Measurements from ENCODE around the gene KCNK16. TPM values are rescaled to one million over a fixed set of nuclear protein-coding genes. Genes with fewer than 3 reads are reported as not detected.

Gene KCNK16
- total and polyA plus RNA-seq, 2 of the 13 experiments (the other 11 are each of a cell fraction or from before 2014, with no cell fraction given) = not detected

DNA sequence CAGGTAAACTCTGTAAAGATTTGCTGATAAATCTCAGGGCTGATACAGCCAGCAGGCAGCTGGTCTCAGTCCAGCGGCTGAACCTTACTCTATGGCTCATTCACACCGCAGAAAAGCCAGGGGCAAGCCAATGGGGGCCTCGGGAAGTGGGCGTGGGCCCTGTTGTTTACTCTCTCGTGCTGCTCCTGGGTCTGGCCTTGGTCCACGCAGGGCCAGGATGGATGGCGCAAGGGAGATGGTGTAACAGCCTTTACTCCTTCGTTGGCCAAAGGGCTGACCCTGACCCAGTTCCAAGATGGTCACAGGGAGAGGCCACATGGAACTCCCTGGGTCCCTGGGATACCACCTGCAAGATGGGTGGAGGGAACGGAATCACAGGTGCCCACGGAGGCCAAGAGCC lies 24.4 kb downstream of the KCNK16 start (continued):
- TF ChIP-seq, protein P1, sequence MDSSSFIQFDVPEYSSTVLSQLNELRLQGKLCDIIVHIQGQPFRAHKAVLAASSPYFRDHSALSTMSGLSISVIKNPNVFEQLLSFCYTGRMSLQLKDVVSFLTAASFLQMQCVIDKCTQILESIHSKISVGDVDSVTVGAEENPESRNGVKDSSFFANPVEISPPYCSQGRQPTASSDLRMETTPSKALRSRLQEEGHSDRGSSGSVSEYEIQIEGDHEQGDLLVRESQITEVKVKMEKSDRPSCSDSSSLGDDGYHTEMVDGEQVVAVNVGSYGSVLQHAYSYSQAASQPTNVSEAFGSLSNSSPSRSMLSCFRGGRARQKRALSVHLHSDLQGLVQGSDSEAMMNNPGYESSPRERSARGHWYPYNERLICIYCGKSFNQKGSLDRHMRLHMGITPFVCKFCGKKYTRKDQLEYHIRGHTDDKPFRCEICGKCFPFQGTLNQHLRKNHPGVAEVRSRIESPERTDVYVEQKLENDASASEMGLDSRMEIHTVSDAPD (CRISPR knock-in tag; IDR thresholded peaks at IDR 0.05) = no peak
- TF ChIP-seq, protein P2, sequence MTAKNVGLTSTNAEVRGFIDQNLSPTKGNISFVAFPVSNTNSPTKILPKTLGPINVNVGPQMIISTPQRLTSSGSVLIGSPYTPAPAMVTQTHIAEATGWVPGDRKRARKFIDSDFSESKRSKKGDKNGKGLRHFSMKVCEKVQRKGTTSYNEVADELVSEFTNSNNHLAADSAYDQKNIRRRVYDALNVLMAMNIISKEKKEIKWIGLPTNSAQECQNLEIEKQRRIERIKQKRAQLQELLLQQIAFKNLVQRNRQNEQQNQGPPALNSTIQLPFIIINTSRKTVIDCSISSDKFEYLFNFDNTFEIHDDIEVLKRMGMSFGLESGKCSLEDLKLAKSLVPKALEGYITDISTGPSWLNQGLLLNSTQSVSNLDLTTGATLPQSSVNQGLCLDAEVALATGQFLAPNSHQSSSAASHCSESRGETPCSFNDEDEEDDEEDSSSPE (CRISPR knock-in tag; IDR thresholded peaks at IDR 0.05) = no peak
- TF ChIP-seq, protein P3, sequence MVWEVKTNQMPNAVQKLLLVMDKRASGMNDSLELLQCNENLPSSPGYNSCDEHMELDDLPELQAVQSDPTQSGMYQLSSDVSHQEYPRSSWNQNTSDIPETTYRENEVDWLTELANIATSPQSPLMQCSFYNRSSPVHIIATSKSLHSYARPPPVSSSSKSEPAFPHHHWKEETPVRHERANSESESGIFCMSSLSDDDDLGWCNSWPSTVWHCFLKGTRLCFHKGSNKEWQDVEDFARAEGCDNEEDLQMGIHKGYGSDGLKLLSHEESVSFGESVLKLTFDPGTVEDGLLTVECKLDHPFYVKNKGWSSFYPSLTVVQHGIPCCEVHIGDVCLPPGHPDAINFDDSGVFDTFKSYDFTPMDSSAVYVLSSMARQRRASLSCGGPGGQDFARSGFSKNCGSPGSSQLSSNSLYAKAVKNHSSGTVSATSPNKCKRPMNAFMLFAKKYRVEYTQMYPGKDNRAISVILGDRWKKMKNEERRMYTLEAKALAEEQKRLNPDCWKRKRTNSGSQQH (CRISPR knock-in tag; IDR thresholded peaks at IDR 0.05; ENCODE audit: low read depth) = no peak
- TF ChIP-seq, protein P4, sequence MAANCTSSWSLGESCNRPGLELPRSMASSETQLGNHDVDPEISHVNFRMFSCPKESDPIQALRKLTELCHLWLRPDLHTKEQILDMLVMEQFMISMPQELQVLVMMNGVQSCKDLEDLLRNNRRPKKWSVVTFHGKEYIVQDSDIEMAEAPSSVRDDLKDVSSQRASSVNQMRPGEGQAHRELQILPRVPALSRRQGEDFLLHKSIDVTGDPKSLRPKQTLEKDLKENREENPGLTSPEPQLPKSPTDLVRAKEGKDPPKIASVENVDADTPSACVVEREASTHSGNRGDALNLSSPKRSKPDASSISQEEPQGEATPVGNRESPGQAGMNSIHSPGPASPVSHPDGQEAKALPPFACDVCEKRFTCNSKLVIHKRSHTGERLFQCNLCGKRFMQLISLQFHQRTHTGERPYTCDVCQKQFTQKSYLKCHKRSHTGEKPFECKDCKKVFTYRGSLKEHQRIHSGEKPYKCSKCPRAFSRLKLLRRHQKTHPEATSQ (CRISPR knock-in tag; IDR thresholded peaks at IDR 0.05; ENCODE audit: borderline replicate concordance) = no peak
- TF ChIP-seq FOXO1 (CRISPR knock-in tag; IDR thresholded peaks at IDR 0.05) = peak; percentile 71; the same call in 1 of the 2 replicates
- TF ChIP-seq ARNT2 (CRISPR knock-in tag; IDR thresholded peaks at IDR 0.05; ENCODE audit: low read depth) = no peak
- no peak for TF ChIP-seq SRY (CRISPR knock-in tag; IDR thresholded peaks at IDR 0.05)
- TF ChIP-seq ZNF543 (CRISPR knock-in tag; IDR thresholded peaks at IDR 0.05) = no peak
- TF ChIP-seq, protein P5, sequence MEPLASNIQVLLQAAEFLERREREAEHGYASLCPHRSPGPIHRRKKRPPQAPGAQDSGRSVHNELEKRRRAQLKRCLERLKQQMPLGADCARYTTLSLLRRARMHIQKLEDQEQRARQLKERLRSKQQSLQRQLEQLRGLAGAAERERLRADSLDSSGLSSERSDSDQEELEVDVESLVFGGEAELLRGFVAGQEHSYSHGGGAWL (CRISPR knock-in tag; IDR thresholded peaks at IDR 0.05) = no peak
- TF ChIP-seq JUN (CRISPR knock-in tag; IDR thresholded peaks at IDR 0.05) = no peak
- TF ChIP-seq SP5 (CRISPR knock-in tag; IDR thresholded peaks at IDR 0.05; ENCODE audit: borderline replicate concordance, low read depth) = peak; percentile 70
- TF ChIP-seq, protein P6, sequence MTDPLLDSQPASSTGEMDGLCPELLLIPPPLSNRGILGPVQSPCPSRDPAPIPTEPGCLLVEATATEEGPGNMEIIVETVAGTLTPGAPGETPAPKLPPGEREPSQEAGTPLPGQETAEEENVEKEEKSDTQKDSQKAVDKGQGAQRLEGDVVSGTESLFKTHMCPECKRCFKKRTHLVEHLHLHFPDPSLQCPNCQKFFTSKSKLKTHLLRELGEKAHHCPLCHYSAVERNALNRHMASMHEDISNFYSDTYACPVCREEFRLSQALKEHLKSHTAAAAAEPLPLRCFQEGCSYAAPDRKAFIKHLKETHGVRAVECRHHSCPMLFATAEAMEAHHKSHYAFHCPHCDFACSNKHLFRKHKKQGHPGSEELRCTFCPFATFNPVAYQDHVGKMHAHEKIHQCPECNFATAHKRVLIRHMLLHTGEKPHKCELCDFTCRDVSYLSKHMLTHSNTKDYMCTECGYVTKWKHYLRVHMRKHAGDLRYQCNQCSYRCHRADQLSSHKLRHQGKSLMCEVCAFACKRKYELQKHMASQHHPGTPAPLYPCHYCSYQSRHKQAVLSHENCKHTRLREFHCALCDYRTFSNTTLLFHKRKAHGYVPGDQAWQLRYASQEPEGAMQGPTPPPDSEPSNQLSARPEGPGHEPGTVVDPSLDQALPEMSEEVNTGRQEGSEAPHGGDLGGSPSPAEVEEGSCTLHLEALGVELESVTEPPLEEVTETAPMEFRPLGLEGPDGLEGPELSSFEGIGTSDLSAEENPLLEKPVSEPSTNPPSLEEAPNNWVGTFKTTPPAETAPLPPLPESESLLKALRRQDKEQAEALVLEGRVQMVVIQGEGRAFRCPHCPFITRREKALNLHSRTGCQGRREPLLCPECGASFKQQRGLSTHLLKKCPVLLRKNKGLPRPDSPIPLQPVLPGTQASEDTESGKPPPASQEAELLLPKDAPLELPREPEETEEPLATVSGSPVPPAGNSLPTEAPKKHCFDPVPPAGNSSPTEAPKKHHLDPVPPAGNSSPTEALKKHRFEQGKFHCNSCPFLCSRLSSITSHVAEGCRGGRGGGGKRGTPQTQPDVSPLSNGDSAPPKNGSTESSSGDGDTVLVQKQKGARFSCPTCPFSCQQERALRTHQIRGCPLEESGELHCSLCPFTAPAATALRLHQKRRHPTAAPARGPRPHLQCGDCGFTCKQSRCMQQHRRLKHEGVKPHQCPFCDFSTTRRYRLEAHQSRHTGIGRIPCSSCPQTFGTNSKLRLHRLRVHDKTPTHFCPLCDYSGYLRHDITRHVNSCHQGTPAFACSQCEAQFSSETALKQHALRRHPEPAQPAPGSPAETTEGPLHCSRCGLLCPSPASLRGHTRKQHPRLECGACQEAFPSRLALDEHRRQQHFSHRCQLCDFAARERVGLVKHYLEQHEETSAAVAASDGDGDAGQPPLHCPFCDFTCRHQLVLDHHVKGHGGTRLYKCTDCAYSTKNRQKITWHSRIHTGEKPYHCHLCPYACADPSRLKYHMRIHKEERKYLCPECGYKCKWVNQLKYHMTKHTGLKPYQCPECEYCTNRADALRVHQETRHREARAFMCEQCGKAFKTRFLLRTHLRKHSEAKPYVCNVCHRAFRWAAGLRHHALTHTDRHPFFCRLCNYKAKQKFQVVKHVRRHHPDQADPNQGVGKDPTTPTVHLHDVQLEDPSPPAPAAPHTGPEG (CRISPR knock-in tag; IDR thresholded peaks at IDR 0.05) = no peak
- TF ChIP-seq, protein P7, sequence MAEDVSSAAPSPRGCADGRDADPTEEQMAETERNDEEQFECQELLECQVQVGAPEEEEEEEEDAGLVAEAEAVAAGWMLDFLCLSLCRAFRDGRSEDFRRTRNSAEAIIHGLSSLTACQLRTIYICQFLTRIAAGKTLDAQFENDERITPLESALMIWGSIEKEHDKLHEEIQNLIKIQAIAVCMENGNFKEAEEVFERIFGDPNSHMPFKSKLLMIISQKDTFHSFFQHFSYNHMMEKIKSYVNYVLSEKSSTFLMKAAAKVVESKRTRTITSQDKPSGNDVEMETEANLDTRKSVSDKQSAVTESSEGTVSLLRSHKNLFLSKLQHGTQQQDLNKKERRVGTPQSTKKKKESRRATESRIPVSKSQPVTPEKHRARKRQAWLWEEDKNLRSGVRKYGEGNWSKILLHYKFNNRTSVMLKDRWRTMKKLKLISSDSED (CRISPR knock-in tag; IDR thresholded peaks at IDR 0.05) = no peak
- no peak for TF ChIP-seq MEF2D (CRISPR knock-in tag; IDR thresholded peaks at IDR 0.05)

Data from HepG2 (cell line).